ENCODE results near the gene PCCA. TPM values are rescaled to one million over a fixed set of nuclear protein-coding genes. Genes with fewer than 3 reads are reported as not detected.
"Not testable (repeated sequence)": the region's sequence is repeated elsewhere in the genome, so short reads cannot be mapped to it uniquely, and the experiment has no call there.

PCCA gene
- total and polyA plus RNA-seq, 2 donors (not counting 1 experiment from before 2014, with no cell fraction given), result 4.8 to 17.4 TPM

GRCh38 chr13:100523411-100523810 is 434.5 kb downstream of the PCCA start:
- Histone ChIP-seq H3K36me3 (replicated peaks in 1 of 2; ENCODE audit: control extremely low read depth in 1 of 2, control insufficient read depth in 1 of 2, extremely low read depth in 1 of 2, insufficient read depth in 2 of 2, low read length in 1 of 2) (no peaks in the 10 kb centered on the region), H3K4me3 (ENCODE audit: control extremely low read depth in 1 of 5, extremely low read depth in 1 of 5, insufficient read depth in 1 of 5, low read depth in 2 of 5, low read length in 4 of 5) (no peak overlapping the region), H3K4me2 (replicated peaks; ENCODE audit: low read depth, low read length, poor library complexity, severe bottlenecking) (no peak overlapping the region), H3K27me3 (replicated peaks in 1 of 4; ENCODE audit: control extremely low read depth in 1 of 4, control insufficient read depth in 3 of 4, insufficient read depth in 4 of 4, low read length in 3 of 4) (peaks cover 0 to 7% (median 2%) of the 10 kb centered on the region in 4 experiments), H3K27ac (ENCODE audit: low read length in 2 of 2) (no peak overlapping the region), H3K79me2 (ENCODE audit: control insufficient read depth, insufficient read depth, low read length) (no peaks in the 10 kb centered on the region), H3K9me3 (ENCODE audit: control extremely low read depth in 1 of 3, control insufficient read depth in 2 of 3, insufficient read depth in 1 of 3, low read length in 2 of 3) (no peaks in the 10 kb centered on the region), H3K9ac (ENCODE audit: low read length) (no peak overlapping the region), H3K4me1 (ENCODE audit: control insufficient read depth in 2 of 2, insufficient read depth in 2 of 2, low read length in 2 of 2) (peaks cover 5 to 13% of the 10 kb centered on the region in 2 donors), H4K20me1 (ENCODE audit: control insufficient read depth, insufficient read depth, low read length, poor library complexity, severe bottlenecking) (no peaks in the 10 kb centered on the region), H2AFZ (ENCODE audit: insufficient read depth, low read depth, low read length, poor library complexity, severe bottlenecking) (no peak overlapping the region)
- no peaks in the 10 kb centered on the region for H3K9me3 Mint-ChIP-seq (ENCODE audit: insufficient read depth)
- 97% methylated on average over 13 of the region's 14 CpGs for WGBS (ENCODE audit: insufficient coverage)
- H3K27me3 Mint-ChIP-seq, result no peaks in the 10 kb centered on the region
- H3K4me3 Mint-ChIP-seq, result no peak overlapping the region
- TF ChIP-seq CTCF (IDR thresholded peaks at IDR 0.05), result no peak
- TF ChIP-seq EZH2 (IDR thresholded peaks at IDR 0.05; ENCODE audit: borderline replicate concordance, insufficient read depth, low read depth, low read length, poor library complexity, severe bottlenecking), result no peak
- ATAC-seq (ENCODE audit: low read depth) (no peak), DNase-seq (no peak)
- CTCF ChIA-PET, result interaction anchor here (2.2 kb wide), 1 partner anchor 8 kb away, joined by 11 read pairs; no protein-coding TSS in a partner anchor
- H3K4me1 Mint-ChIP-seq, result peaks cover 7% of the 10 kb centered on the region
- POLR2A ChIA-PET, result no interaction called here
- intact Hi-C loops (cut with micrococcal nuclease), result no loop called here
- no peak overlapping the region for H3K27ac Mint-ChIP-seq

- peaks cover 5 to 13% of the 10 kb centered on the region in 2 donors for H3K4me1 ChIP-seq (ENCODE audit: control insufficient read depth in 2 of 2, insufficient read depth in 2 of 2, low read length in 2 of 2)
- POLR2A ChIA-PET, result no interaction called here
- H3K27me3 ChIP-seq (replicated peaks in 1 of 4; ENCODE audit: control extremely low read depth in 1 of 4, control insufficient read depth in 3 of 4, insufficient read depth in 4 of 4, low read length in 3 of 4), result peaks cover 0 to 7% (median 2%) of the 10 kb centered on the region in 4 experiments
- H3K27me3 Mint-ChIP-seq, result no peaks in the 10 kb centered on the region
- no peaks in the 10 kb centered on the region for H3K9me3 ChIP-seq (ENCODE audit: control extremely low read depth in 1 of 3, control insufficient read depth in 2 of 3, insufficient read depth in 1 of 3, low read length in 2 of 3)
- H3K79me2 ChIP-seq (ENCODE audit: control insufficient read depth, insufficient read depth, low read length), result no peaks in the 10 kb centered on the region
- H3K4me2 ChIP-seq (replicated peaks; ENCODE audit: low read depth, low read length, poor library complexity, severe bottlenecking), result no peak overlapping the region
- 97% methylated on average over 8 of the region's 8 CpGs for WGBS (ENCODE audit: insufficient coverage)
- H2AFZ ChIP-seq (ENCODE audit: insufficient read depth, low read depth, low read length, poor library complexity, severe bottlenecking), result no peak overlapping the region
- no peak overlapping the region for H3K27ac ChIP-seq (ENCODE audit: low read length in 2 of 2)
- H3K27ac Mint-ChIP-seq, result no peak overlapping the region
- CTCF ChIA-PET, result interaction anchor here (2.1 to 2.2 kb wide), 2 partner anchors 9 to 13 kb away, joined by 7 to 11 read pairs; no protein-coding TSS in a partner anchor
- no peak overlapping the region for H3K4me3 Mint-ChIP-seq
- TF ChIP-seq EZH2 (IDR thresholded peaks at IDR 0.05; ENCODE audit: borderline replicate concordance, insufficient read depth, low read depth, low read length, poor library complexity, severe bottlenecking) (no peak), CTCF (IDR thresholded peaks at IDR 0.05) (no peak)
- intact Hi-C loops (cut with micrococcal nuclease), result no loop called here
- ATAC-seq (ENCODE audit: low read depth), result no peak
- H3K9me3 Mint-ChIP-seq (ENCODE audit: insufficient read depth), result no peaks in the 10 kb centered on the region
- H3K4me3 ChIP-seq (ENCODE audit: control extremely low read depth in 1 of 5, extremely low read depth in 1 of 5, insufficient read depth in 1 of 5, low read depth in 2 of 5, low read length in 4 of 5), result no peak overlapping the region
- H3K9ac ChIP-seq (ENCODE audit: low read length), result no peak overlapping the region
- peaks cover 7% of the 10 kb centered on the region for H3K4me1 Mint-ChIP-seq
- H3K36me3 ChIP-seq (replicated peaks in 1 of 2; ENCODE audit: control extremely low read depth in 1 of 2, control insufficient read depth in 1 of 2, extremely low read depth in 1 of 2, insufficient read depth in 2 of 2, low read length in 1 of 2), result no peaks in the 10 kb centered on the region
- no peaks in the 10 kb centered on the region for H4K20me1 ChIP-seq (ENCODE audit: control insufficient read depth, insufficient read depth, low read length, poor library complexity, severe bottlenecking)
- DNase-seq, result no peak
Observed at GRCh38 chr13:100523981-100524386, 435.1 kb downstream of the PCCA start.

GRCh38 chr13:100524688-100525087 is 435.8 kb downstream of the PCCA start:
- H3K4me2 ChIP-seq (replicated peaks; ENCODE audit: low read depth, low read length, poor library complexity, severe bottlenecking); H3K4me1 Mint-ChIP-seq; H3K9ac ChIP-seq (ENCODE audit: low read length); H2AFZ ChIP-seq (ENCODE audit: insufficient read depth, low read depth, low read length, poor library complexity, severe bottlenecking); intact Hi-C loops (cut with micrococcal nuclease); H3K27ac Mint-ChIP-seq; H3K36me3 ChIP-seq (replicated peaks in 1 of 2; ENCODE audit: control extremely low read depth in 1 of 2, control insufficient read depth in 1 of 2, extremely low read depth in 1 of 2, insufficient read depth in 2 of 2, low read length in 1 of 2); H3K27ac ChIP-seq (ENCODE audit: low read length in 2 of 2); H3K4me3 ChIP-seq (ENCODE audit: control extremely low read depth in 1 of 5, extremely low read depth in 1 of 5, insufficient read depth in 1 of 5, low read depth in 2 of 5, low read length in 4 of 5); H4K20me1 ChIP-seq (ENCODE audit: control insufficient read depth, insufficient read depth, low read length, poor library complexity, severe bottlenecking); H3K27me3 Mint-ChIP-seq; H3K4me3 Mint-ChIP-seq; ATAC-seq (ENCODE audit: low read depth); DNase-seq; H3K79me2 ChIP-seq (ENCODE audit: control insufficient read depth, insufficient read depth, low read length); H3K9me3 Mint-ChIP-seq (ENCODE audit: insufficient read depth); H3K9me3 ChIP-seq (ENCODE audit: control extremely low read depth in 1 of 3, control insufficient read depth in 2 of 3, insufficient read depth in 1 of 3, low read length in 2 of 3); H3K27me3 ChIP-seq (replicated peaks in 1 of 4; ENCODE audit: control extremely low read depth in 1 of 4, control insufficient read depth in 3 of 4, insufficient read depth in 4 of 4, low read length in 3 of 4); POLR2A ChIA-PET: not testable (repeated sequence)
- CTCF ChIA-PET, result interaction anchor here (0.6 to 2.2 kb wide), 3 partner anchors 10 to 1244 kb away, joined by 3 to 11 read pairs (median 7); no protein-coding TSS in a partner anchor
- H3K4me1 ChIP-seq (ENCODE audit: control insufficient read depth in 2 of 2, insufficient read depth in 2 of 2, low read length in 2 of 2), result peaks cover 5 to 13% of the 10 kb centered on the region in 2 donors
- whole genome bisulfite sequencing (ENCODE audit: insufficient coverage), result 100% methylated on average over 2 of the region's 5 CpGs
